Cardiac septum (tissue), 1 donor: ENCODE results near the gene METTL25. TPM values are rescaled to one million over a fixed set of nuclear protein-coding genes. Genes with fewer than 3 reads are reported as not detected.
"Not testable (repeated sequence)": the region's sequence is repeated elsewhere in the genome, so short reads cannot be mapped to it uniquely, and the experiment has no call there.

Source experiments
- DNase-seq: peaks from one replicate; pipeline ENCODE4 v3.0.0-alpha.2; 2020; ENCODE audit warnings: low spot score
- intact Hi-C: fragments of 100-400 bp; cut with DNase I; formaldehyde crosslinking; loops from one replicate; pipeline ENCODE4 v1.14.0; 2022
- long read RNA-seq: library from polyadenylated mRNA; unstranded; transcript quantifications from one replicate; pipeline ENCODE4 v2.0.0, GENCODE V29; 2021
- total RNA-seq: library from RNA; stranded (reverse); fragmentation: NEBNext Ultra II Directional; extraction: Animal tissue kit (Norgen Biotek cat#: 25700); gene quantifications from one replicate; pipeline ENCODE4 v1.2.1, GENCODE V29; 2021
- donor health status: DM: no; HTN: no; CAD: no.

Gene METTL25, protein sequence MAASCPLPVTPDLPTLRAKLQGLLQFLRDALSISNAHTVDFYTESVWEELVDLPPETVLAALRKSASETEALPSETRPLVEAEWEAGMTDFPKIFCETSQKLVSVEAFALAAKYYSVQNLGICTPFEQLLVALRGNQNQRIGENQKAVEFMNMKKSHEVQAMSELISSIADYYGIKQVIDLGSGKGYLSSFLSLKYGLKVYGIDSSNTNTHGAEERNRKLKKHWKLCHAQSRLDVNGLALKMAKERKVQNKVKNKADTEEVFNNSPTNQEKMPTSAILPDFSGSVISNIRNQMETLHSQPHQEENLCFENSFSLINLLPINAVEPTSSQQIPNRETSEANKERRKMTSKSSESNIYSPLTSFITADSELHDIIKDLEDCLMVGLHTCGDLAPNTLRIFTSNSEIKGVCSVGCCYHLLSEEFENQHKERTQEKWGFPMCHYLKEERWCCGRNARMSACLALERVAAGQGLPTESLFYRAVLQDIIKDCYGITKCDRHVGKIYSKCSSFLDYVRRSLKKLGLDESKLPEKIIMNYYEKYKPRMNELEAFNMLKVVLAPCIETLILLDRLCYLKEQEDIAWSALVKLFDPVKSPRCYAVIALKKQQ
- total RNA-seq, result 17.8 TPM
- long read RNA-seq, partial matches to known transcripts, result 1 of 3 reads
- long read RNA-seq, other reads (novel, unspliced or antisense), result 1 of 3 reads

DNA sequence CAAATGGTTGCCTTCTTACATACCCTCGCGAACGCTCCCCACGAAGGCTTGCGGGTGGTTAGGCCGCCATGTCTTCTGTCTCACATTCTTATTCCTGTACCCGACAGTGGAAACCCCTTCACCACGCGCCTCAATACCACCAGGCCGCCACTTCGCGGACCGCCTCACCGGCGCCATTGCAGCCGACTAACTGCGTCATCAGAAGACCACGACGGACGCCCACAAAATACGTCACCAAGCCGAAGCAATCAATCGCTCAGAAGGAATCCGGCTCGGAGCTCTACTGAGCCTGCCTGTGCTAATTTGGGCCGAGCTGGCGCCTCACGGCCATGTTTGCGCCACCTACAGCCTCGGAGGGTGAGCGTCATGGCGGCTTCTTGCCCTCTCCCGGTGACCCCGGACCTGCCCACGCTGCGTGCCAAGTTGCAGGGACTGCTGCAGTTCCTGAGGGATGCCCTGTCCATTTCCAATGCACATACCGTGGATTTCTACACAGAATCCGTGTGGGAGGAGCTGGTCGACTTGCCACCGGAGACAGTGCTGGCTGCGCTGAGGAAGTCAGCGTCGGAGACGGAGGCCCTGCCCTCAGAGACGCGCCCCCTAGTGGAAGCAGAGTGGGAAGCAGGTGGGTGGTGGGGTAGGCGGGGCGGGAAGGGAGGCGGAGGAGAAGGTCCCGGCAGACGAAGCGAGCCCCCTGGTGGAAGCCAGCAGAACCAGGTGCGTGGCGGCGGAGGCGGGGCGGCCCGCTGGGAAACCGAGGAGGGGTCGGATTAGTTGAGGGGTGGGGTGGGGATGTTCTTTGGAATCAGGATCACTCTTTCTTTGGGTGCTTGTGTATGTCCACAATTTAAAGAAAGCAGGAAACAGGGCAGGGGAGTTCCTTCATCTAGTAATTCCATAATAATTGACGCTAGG lies at the start of gene METTL25, which contains the start of gene CCDC59:
Gene METTL25 (plus strand): TSS at position 330 of the 915 bp plus-strand sequence. CDS start 37 bp downstream, at position 367.
Gene CCDC59 (minus strand): TSS at position 188 of the 915 bp plus-strand sequence. CDS start 11 bp downstream, at position 177.
- DNase-seq, result peak; percentile 99
- intact Hi-C loops, result loop anchor here (2.0 kb wide), 1 partner anchor 58 kb away; no protein-coding TSS in a partner anchor

DNA sequence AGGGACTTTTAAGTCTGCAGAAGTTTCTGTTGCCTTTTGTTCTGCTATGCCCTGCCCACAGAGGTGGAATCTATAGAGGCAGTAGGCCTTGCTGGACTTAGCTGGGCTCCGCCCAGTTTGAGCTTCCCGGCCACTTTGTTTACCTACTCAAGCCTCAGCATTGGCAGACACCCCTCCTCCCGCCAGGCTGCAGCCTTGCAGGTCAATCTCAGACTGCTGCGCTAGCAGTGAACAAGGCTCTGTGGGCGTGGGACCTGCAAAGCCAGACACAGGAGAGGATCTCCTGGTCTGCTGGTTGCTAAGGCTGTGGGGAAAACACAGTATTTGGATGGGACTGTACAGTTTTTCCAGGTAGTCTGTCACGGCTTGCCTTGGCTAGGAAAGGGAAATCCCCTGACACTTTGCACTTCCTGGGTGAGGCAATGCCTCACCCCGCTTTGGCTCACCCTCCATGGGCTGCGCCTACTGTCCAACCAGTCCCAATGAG lies 43.9 kb upstream of the METTL25 start:
- no peak for DNase-seq
- intact Hi-C loops, result no loop called here

DNA sequence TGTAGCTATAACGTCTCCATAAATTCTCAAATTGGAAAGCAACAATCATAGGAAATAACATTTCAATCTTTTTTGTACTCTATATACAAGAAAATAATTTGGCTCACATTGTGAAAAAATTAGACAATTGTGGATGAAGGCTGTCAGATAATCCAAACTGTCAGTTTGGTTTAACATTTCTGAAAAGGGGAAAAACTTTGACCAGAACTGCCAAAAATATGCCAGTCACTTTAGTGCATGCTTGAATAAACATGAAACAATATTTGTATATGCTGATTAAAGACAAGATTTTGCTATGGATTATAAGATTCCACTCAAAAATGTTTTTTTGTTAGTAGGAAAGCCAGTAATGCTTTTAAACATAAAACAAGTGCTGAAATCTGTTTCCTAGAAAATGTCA lies 39.1 kb upstream of the METTL25 start:
- no peak for DNase-seq
- intact Hi-C loops, result no loop called here

DNA sequence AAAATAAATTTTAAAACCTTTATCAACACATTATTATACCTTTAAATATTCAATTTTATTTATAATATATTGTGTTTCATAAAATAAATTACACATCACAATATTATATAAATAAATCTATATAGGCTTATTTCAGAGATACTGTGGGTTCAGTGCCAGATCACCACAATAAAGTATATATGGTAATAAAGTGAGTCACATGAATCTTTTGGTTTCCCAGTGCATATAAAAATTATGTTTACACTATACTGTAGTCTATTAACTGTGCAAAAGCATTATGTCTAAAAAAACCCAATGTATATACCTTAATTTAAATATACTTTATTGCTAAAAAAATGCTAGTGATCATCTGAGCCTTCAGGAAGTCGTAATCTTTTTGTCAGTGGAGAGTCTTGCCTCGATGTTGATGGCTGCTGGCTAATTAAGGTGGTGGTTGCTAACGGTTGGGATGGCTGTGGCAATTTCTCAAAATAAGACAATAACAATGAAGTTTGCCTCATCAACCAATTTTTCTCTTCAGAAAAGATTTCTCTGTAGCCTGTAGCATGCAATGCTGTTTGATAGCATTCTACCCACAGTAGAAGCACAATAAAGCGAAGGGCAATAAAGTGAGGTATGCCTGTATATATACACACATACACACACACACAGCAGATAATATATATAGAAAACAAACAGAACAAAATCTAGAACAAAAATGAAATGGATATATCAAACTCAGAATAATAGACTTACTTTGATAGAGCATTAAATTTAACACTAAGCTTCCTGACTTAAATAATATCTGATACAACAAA lies 32.6 kb upstream of the METTL25 start:
- intact Hi-C loops, result loop anchor here (5.0 kb wide), 1 partner anchor 678 kb away; no protein-coding TSS in a partner anchor
- no peak for DNase-seq

DNA sequence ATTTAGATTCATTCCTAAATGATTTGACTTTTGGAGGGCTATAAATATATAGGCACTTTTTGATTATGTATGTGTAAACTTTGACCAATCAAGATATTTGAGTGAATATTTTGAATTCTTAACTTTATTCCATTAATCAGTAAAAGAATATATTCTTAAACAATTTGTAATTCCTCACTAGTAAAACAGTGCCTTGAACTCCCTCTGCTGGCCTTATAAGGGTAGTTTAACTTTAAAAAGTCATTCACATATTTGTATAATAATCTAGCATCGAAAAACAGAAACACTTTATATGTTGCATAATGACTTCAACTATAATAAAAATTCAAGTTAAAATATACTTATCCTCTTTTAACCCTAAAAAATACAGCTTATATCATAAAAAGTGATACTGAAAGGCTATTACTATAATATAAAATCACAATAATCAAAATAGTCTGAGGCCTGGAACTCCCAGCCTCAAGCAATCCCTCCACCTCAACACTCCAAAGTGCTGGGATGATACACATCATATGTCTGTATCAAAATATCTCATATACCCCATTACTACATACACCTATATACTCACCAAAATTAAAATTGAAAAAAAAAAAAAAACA lies 31.3 kb upstream of the METTL25 start:
- intact Hi-C loops, result loop anchor here (5.0 kb wide), 1 partner anchor 680 kb away; no protein-coding TSS in a partner anchor
- no peak for DNase-seq

DNA sequence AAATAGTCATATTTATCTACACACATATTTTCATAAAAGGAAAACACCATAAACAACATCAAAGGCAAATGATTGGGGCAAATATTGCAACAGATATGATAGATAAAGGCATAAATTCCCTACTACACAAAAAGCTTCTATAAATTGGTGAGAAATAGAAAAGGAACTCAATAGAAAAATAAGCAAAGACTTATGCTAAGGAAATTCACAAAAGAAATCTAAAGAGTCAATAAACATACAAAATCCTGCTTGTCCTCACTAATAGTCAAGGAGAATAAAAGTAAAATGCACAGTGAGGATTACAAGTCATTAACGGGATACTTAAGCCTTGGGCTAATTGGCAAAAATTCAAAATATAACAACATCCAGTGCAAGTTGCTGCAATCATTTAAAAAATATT lies 30.5 kb upstream of the METTL25 start:
- intact Hi-C loops, result loop anchor here (5.0 kb wide), 1 partner anchor 681 kb away; no protein-coding TSS in a partner anchor
- no peak for DNase-seq

DNA sequence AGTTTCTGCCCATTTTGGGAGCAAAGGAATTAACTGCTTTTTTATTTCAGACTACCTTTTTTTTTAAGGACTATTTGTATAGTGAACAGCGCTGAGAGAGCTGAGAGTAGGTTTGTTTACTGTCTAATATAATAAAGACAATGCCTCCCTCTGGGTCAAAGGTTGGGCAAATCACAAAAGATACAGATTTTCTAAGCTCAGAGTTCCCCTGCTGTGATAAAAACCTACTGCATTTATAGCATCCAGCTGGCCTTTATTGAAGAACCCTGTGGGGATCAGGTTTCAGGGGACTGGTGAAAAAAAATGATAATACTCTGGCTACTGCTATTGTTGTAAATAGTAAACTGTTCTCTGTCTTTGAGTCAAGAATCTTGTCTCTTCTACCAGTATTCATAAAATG lies 28.8 kb upstream of the METTL25 start:
- DNase-seq, result no peak
- intact Hi-C loops, result loop anchor here (5.0 kb wide), 1 partner anchor 682 kb away; no protein-coding TSS in a partner anchor

DNA sequence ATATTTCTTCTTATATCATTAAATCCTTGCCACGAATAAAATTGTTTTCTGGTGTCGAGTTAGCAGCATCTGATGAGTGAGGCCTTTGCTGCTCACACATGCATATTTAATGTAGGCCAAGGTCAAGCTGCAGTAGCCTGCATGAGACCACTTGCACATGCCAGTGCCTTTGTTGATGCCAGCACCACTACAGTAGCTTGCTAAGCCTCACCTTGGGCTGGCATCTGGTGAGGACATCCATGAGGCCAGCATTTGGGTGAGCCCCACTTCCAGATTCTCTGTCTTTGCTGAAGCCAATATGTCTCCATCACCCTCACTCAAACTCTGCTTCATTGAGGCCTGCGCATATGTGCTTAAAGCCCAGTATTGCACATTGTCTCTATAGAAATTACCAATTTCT lies 8.2 kb upstream of the METTL25 start:
- no peak for DNase-seq
- intact Hi-C loops, result no loop called here

DNA sequence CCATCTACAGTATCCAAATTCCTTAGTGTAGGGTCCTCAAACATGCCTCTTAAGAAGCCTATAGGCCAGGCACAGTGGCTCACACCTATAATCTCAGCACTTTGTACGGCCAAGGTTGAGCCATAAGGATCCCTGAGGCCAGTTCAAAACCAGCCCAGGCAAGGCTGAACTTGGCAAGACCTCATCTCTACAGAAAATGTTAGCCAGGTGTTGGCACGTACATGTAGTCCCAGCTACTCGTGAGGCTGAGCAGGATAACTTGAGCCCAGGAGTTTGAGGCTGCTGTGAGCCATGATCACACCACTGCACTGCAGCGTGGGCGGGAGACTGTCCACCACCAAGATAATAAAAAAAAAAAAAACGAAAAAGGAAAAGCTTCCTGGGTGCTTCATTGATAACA lies 6.9 kb upstream of the METTL25 start:
- DNase-seq, result no peak
- intact Hi-C loops, result no loop called here

DNA sequence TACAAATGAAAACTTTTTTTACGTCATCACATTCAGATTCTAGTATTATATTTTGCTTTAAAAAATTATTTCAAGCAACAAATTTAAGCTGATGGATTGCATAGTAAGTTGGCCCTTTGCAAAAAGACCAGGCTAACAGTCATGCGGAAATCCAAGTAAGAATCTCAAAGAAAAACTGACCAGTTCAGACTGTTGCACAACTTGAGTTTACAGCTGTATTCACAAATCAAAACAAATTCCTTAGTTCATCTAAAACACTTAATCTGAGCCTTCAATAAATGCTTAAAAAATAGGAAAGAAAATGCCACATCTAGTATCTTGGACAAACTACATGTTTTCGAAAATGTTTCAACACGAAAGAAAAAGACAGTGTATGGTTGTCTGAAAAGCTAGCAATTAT lies 989 bp upstream of the METTL25 start:
- DNase-seq, result no peak
- intact Hi-C loops, result no loop called here

DNA sequence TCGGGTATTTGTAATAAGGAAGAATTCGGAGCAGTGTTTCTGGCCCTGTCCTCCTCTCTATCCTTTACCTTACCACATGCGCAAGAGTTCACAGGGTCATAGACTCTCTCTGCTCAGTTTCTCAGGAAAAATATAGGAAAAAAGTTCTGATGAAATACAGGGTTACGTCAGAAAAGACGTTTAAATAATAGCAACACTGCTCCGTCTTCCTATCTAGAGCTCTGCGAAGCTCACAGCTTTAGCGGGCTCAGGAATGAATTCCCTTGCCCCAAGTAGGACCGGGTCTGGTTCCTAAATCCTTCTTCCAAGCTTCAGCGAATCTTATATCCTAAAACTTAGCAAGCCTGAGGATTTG lies 507 bp upstream of the METTL25 start:
- intact Hi-C loops, result loop anchor here (2.0 kb wide), 1 partner anchor 57 kb away; no protein-coding TSS in a partner anchor
- DNase-seq, result no peak

DNA sequence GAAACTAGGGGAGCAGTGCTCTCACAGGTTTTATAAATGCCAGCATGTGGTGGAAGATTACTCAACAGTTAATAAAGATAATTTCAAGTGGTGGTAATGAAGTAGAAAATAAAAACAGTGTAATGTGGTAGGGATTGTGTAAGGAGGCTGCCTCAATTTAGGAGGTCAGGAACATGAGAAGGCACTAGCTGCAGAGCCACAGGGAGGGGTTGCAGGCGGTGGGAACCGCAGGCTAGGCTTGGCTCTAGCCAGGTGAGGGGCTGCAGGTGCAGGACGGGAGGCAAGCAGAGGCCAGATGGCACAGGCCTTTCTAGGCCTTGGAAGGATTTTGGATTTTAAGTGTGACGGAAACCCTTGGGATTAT lies 768 bp downstream of the METTL25 start:
- intact Hi-C loops, result loop anchor here (2.0 kb wide), 1 partner anchor 58 kb away; no protein-coding TSS in a partner anchor
- DNase-seq, result no peak

DNA sequence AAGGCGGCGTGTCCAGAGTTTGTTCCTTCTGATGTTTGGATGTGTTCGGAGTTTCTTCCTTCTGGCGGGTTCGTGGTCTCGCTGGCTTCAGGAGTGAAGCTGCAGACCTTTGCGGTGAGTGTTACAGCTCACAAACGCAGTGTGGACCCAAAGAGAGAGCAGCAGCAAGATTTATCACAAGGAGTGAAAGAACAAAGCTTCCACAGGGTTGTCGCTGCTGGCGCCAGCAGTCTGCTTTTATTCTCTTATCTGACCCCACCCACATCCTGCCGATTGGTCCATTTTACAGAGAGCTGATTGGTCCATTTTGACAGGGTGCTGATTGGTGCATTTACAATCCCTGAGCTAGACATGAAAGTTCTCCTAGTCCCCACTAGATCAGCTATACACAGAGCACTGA lies 2.5 kb downstream of the METTL25 start:
- DNase-seq, intact Hi-C loops: not testable (repeated sequence)

DNA sequence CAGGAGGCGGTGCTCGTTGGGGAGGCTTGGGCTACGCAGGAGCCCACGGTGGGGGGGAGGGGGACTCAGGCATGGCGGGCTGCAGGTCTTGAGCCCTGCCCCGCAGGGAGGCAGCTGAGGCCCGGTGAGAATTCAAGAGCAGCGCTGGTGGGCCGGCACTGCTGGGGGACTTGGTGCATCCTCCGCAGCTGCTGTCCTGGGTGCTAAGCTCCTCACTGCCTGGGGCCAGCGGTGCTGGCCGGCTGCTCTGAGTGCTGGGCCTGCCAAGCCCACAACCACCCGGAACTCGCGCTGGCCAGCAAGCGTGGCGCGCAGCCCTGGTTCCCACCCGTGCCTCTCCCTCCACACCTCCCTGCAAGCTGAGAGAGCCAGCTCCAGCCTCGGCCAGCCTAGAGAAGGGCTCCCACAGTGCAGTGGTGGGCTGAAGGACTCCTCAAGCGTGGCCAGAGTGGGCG lies 3.2 kb downstream of the METTL25 start:
- intact Hi-C loops, result no loop called here
- DNase-seq, result no peak

DNA sequence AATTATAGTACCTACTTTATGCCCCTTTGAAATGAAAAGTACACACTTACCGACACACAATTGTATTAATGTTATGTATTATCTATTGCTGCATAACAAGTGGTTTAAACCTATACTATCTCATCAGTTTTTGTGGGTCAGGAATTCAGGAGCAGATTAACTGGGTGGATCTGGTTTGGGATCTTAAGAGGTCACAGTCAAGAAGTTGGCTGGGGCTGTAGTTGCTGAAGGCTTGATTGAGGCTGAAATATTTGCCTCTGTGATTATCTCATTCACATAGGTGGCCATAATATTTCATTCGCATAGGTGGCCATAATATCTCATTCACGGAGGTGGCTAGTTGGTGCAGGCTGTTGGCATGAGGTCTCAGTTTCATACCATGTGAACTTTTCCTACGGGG lies 5.7 kb downstream of the METTL25 start:
- DNase-seq, result no peak
- intact Hi-C loops, result no loop called here

DNA sequence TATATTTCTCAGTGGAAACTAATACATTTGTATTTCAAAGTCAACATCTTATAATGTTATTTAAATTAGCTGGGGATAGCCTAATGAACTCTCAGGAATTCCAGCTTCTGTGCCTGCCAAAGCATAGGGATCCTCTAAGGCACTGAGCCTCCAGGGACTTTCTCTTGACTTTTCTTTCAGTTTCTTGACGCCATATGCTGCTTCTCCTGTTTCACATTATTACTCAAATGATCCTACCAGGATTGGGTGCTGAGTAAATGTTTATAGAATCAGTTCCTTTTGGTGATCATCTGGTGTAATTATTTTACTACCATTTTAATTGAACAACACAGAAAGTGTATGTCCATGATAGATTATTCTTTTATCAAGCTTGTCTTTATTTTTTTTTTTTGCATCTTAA lies 7.9 kb downstream of the METTL25 start:
- DNase-seq, result no peak
- intact Hi-C loops, result no loop called here

DNA sequence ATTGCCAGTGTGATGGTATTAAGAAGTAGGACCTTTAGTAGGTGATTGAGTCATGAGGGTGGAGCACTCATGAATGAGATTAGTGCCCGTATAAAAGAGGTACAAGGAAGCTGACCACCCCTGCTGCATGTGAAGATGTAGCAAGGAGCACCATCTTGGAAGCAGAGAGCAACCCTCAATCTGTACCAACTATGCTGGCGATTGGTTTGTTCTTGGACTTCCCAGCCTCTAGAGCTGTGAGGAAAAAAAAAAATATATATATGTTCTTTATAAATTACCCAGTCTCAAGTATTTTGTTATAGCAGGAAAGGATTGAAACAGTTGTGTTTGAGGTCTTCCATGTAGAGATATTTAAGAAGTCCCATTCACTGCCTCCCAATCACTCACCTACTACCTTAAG lies 16.9 kb downstream of the METTL25 start:
- intact Hi-C loops, result no loop called here
- no peak for DNase-seq

DNA sequence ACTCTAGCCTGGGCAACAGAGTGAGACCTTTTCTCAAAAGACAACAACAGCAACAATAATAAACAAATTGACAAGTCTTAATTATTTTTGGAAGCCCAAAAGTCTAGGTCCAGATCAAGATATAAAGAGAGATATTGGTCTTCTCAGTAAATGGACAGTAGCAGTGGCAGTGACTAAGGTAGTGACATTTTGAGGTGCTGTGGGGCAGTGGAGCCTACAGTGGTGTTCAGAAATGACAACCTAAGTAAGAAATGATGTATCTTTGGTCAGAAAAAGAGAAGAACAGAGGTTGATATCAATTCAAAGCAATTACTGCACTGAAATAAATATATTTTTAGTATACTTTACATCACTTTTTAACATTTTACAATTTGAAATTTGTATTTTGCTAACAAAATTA lies 20.7 kb downstream of the METTL25 start:
- intact Hi-C loops, result no loop called here
- DNase-seq, result no peak
